CD14-positive monocyte (primary cell): Measurements from ENCODE around the gene DPH7. TPM values are rescaled to one million over a fixed set of nuclear protein-coding genes. Genes with fewer than 3 reads are reported as not detected.

ENCODE experiments used
- DNase-seq, 3 donors: peaks; one replicate each; pipeline ENCODE4 v3.0.0-alpha.2; 2011 to 2022
- H2AFZ ChIP-seq: 2 replicates; pipeline ENCODE4 v1.6.0; 2012; ENCODE audit warnings: mild to moderate bottlenecking, low read depth, low read length, inconsistent platforms; ENCODE audit not compliant: insufficient read depth, poor library complexity, severe bottlenecking
- H3K27ac ChIP-seq, 2 donors: 1 replicate in 1 of 2; 2 replicates in 1 of 2; pipeline ENCODE4 v1.5.1; 2012 to 2013; ENCODE audit warnings: low read length in 2 of 2, control low read depth in 1 of 2, inconsistent platforms in 1 of 2, low read depth in 1 of 2, mild to moderate bottlenecking in 1 of 2
- H3K27me3 ChIP-seq, 2 donors: one replicate each; pipeline versions ENCODE4 v1.6.0 to v1.6.1; 2011 to 2013; ENCODE audit warnings: low read length in 2 of 2; ENCODE audit not compliant: control insufficient read depth in 2 of 2, insufficient read depth in 2 of 2
- H3K36me3 ChIP-seq, 2 donors: replicated peaks in 1 of 2; 1 replicate in 1 of 2; 2 replicates in 1 of 2; pipeline versions ENCODE4 v1.5.1 to v1.6.1; 2012 to 2013; ENCODE audit warnings: low read length in 2 of 2, control low read depth in 1 of 2, inconsistent platforms in 1 of 2, mild to moderate bottlenecking in 1 of 2; ENCODE audit not compliant: insufficient read depth in 2 of 2, control insufficient read depth in 1 of 2
- H3K4me1 ChIP-seq, 2 donors: 1 replicate in 1 of 2; 2 replicates in 1 of 2; pipeline versions ENCODE4 v1.5.1 to v1.6.1; 2012 to 2013; ENCODE audit warnings: low read length in 2 of 2, control low read depth in 1 of 2, inconsistent platforms in 1 of 2, mild to moderate bottlenecking in 1 of 2, moderate library complexity in 1 of 2; ENCODE audit not compliant: insufficient read depth in 2 of 2, control insufficient read depth in 1 of 2
- H3K4me2 ChIP-seq: replicated peaks from 2 replicates; pipeline ENCODE3; 2012; ENCODE audit warnings: low read length, moderate library complexity, mild to moderate bottlenecking; ENCODE audit not compliant: poor library complexity, severe bottlenecking; ENCODE audit errors: extremely low read depth
- H3K4me3 ChIP-seq, 3 experiments: fragments of 200-600 bp in 1 of 3; sonication (generic) in 1 of 3; replicated peaks in 1 of 3; 1 replicate in 2 of 3; 2 replicates in 1 of 3; pipeline ENCODE4 v1.5.1; 2011 to 2013; ENCODE audit warnings: low read length in 3 of 3, mild to moderate bottlenecking in 3 of 3, control low read depth in 2 of 3, low read depth in 2 of 3, inconsistent platforms in 1 of 3, moderate library complexity in 1 of 3
- H3K79me2 ChIP-seq: 2 replicates; pipeline ENCODE4 v1.6.0; 2012; ENCODE audit warnings: mild to moderate bottlenecking, control low read depth, inconsistent platforms, low read length, moderate library complexity; ENCODE audit not compliant: insufficient read depth
- H3K9ac ChIP-seq: 2 replicates; pipeline ENCODE4 v1.6.0; 2017; ENCODE audit warnings: low read length, mild to moderate bottlenecking; ENCODE audit not compliant: insufficient read depth, poor library complexity, severe bottlenecking
- H3K9me3 ChIP-seq, 2 donors: replicated peaks in 1 of 2; 1 replicate in 1 of 2; 2 replicates in 1 of 2; pipeline versions ENCODE4 v1.5.1 to v1.6.1; 2012 to 2013; ENCODE audit warnings: low read length in 2 of 2, control low read depth in 1 of 2; ENCODE audit not compliant: control insufficient read depth in 1 of 2, insufficient read depth in 1 of 2
- H4K20me1 ChIP-seq: 2 replicates; pipeline ENCODE4 v1.6.0; 2012; ENCODE audit warnings: mild to moderate bottlenecking, low read length, control low read depth, moderate library complexity; ENCODE audit not compliant: insufficient read depth
- H3K27ac Mint-ChIP-seq, 7 donors: one replicate each; pipeline ENCODE4 v1.8.0; 2020; ENCODE audit warnings: mild to moderate bottlenecking in 7 of 7, mixed read lengths in 7 of 7, moderate library complexity in 6 of 7, inconsistent platforms in 2 of 7
- H3K27me3 Mint-ChIP-seq, 3 donors: one replicate each; pipeline ENCODE4 v1.8.0; 2021 to 2022; ENCODE audit warnings: low read depth in 3 of 3, mild to moderate bottlenecking in 3 of 3, mixed read lengths in 3 of 3, moderate library complexity in 3 of 3, inconsistent platforms in 1 of 3
- H3K36me3 Mint-ChIP-seq, 2 donors: one replicate each; pipeline ENCODE4 v1.8.0; 2020; ENCODE audit warnings: mixed read lengths in 2 of 2, inconsistent platforms in 1 of 2, mild to moderate bottlenecking in 1 of 2
- H3K4me1 Mint-ChIP-seq: one replicate; pipeline ENCODE4 v1.8.0; 2020; ENCODE audit warnings: mild to moderate bottlenecking, mixed read lengths
- H3K4me3 Mint-ChIP-seq, 2 donors: one replicate each; pipeline ENCODE4 v1.8.0; 2020; ENCODE audit warnings: mild to moderate bottlenecking in 2 of 2, mixed read lengths in 2 of 2, moderate library complexity in 1 of 2
- H3K9me3 Mint-ChIP-seq, 7 donors: one replicate each; pipeline ENCODE4 v1.8.0; 2020 to 2022; ENCODE audit warnings: mixed read lengths in 7 of 7, mild to moderate bottlenecking in 6 of 7, moderate library complexity in 6 of 7, inconsistent platforms in 2 of 7
- CTCF ChIP-seq: fragments of 200-600 bp; IDR thresholded peaks from one replicate; pipeline ENCODE4 v1.8.0; 2022; ENCODE audit warnings: antibody characterized with exemption, mild to moderate bottlenecking
- WGBS: methylation state at CpG from one replicate; pipeline ENCODE4 v1.1.5; 2013; ENCODE audit warnings: missing lambda C conversion rate; ENCODE audit not compliant: insufficient coverage; 5-methylcytosine and 5-hydroxymethylcytosine counted together
- intact Hi-C, 2 donors: fragments of 100-400 bp; cut with micrococcal nuclease; formaldehyde crosslinking; loops; one replicate each; pipeline versions ENCODE4 v1.15.0 to v1.15.1; 2023
- polyA plus RNA-seq, 3 donors: library from polyadenylated mRNA; depleted of rRNA in 1 of 3; unstranded in 2 of 3; stranded (reverse) in 1 of 3; fragments of 300-500 nt in 2 of 3; fragments of >200 nt in 1 of 3; fragmentation: Illumina TruSeq in 2 of 3; gene quantifications; 1 replicate in 2 of 3; 2 replicates in 1 of 3; pipeline ENCODE4 v1.2.3, GENCODE V29; 2012 to 2021

DPH7 gene
- polyA plus RNA-seq, 3 donors = 13.1 to 45.6 (median 14.2) TPM

GRCh38 chr9:137604345-137605086, 25.8 kb upstream of the DPH7 start:
- Histone ChIP-seq H3K79me2 (peaks cover 35% of the 10 kb centered on the region), H3K9me3 (no peaks in the 10 kb centered on the region), H3K27ac (no peak overlapping the region), H3K4me2 (peak overlapping the region; percentile 60), H3K4me3 (peak overlapping the region in 2 of 3 experiments; percentile 18 to 50), H3K36me3 (no peaks in the 10 kb centered on the region), H3K4me1 (peaks cover 54 to 56% of the 10 kb centered on the region in 2 donors), H3K27me3 (no peaks in the 10 kb centered on the region), H4K20me1 (peaks cover 37% of the 10 kb centered on the region), H3K9ac (no peak overlapping the region), H2AFZ (no peak overlapping the region)
- no peak for DNase-seq
- Mint-ChIP-seq H3K4me3 (peak overlapping the region; percentile 57 to 60), H3K36me3 (peaks cover 0 to 2% of the 10 kb centered on the region in 2 donors), H3K9me3 (no peaks in the 10 kb centered on the region), H3K27ac (peak overlapping the region in 4 of 7 donors; percentile 15 to 91 (median 68)), H3K4me1 (peaks cover 62% of the 10 kb centered on the region), H3K27me3 (peaks cover 0 to 13% (median 6%) of the 10 kb centered on the region in 3 donors)
- 33% methylated on average over 17 of the region's 49 CpGs for WGBS
- intact Hi-C loops = loop anchor here (2.0 to 10.0 kb wide), 3 partner anchors 14 to 140 kb away; partner anchors contain the start of genes MRPL41 (in 1 of the 2), PNPLA7 (in 1 of the 2) and ZMYND19 (in 1 of the 2)
- no peak for TF ChIP-seq CTCF

DNA sequence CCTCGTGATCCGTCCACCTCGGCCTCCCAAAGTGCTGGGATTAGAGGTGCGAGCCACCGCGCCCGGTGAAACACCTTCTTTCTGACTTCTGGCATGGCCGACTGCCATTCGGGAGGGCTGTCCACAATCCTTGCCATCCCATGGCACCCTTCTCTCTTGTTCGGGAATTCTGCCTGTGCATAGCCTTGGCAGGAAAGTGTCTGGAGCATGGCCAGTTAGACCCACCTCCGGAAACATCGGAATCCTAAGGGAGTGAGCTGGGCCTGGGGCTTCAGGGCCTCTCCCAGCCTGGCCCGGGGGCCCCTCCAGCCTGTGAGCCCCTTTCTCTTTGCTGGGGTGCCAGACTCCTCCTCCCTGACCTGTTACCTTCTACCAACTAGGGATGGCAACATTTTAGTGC, 25.2 kb upstream of the DPH7 start:
- H3K27ac Mint-ChIP-seq = peak overlapping the region in 1 of 7 donors; percentile 48
- Histone ChIP-seq H3K4me2 (no peak overlapping the region), H3K36me3 (no peaks in the 10 kb centered on the region), H3K4me1 (peaks cover 47 to 50% of the 10 kb centered on the region in 2 donors), H3K79me2 (peaks cover 29% of the 10 kb centered on the region), H4K20me1 (peaks cover 30% of the 10 kb centered on the region), H3K27ac (no peak overlapping the region), H3K9me3 (no peaks in the 10 kb centered on the region), H3K27me3 (no peaks in the 10 kb centered on the region), H2AFZ (no peak overlapping the region), H3K9ac (no peak overlapping the region), H3K4me3 (peak overlapping the region in 1 of 3 experiments; percentile 50)
- peak overlapping the region in 1 of 2 donors; percentile 60 for H3K4me3 Mint-ChIP-seq
- no peak for TF ChIP-seq CTCF
- WGBS = 96% methylated on average over 8 of the region's 13 CpGs
- H3K4me1 Mint-ChIP-seq = peaks cover 58% of the 10 kb centered on the region
- H3K27me3 Mint-ChIP-seq = peaks cover 0 to 13% (median 6%) of the 10 kb centered on the region in 3 donors
- intact Hi-C loops = loop anchor here (2.0 to 10.0 kb wide), 3 partner anchors 13 to 139 kb away; partner anchors contain the start of genes MRPL41 (in 1 of the 2), PNPLA7 (in 1 of the 2) and ZMYND19 (in 1 of the 2)
- no peaks in the 10 kb centered on the region for H3K36me3 Mint-ChIP-seq
- no peak for DNase-seq
- no peaks in the 10 kb centered on the region for H3K9me3 Mint-ChIP-seq
